ENCODE measurements around the gene CUX1. TPM values are rescaled to one million over a fixed set of nuclear protein-coding genes. Genes with fewer than 3 reads are reported as not detected.

CUX1 gene
- total RNA-seq, 2 experiments from 2014 or later: 35.6 to 38.0 TPM

GRCh38 chr7:102119925-102120324, 302.5 kb downstream of the CUX1 start:
- Histone ChIP-seq H3K9me3 (ENCODE audit: control insufficient read depth in 1 of 2, insufficient read depth in 1 of 2, low read length in 2 of 2) (no peaks in the 10 kb centered on the region), H3K4me3 (ENCODE audit: low read length) (no peak overlapping the region), H3K36me3 (ENCODE audit: insufficient read depth, low read length) (peaks cover 18% of the 10 kb centered on the region), H3K27me3 (ENCODE audit: control insufficient read depth in 1 of 2, insufficient read depth in 2 of 2, low read length in 2 of 2) (no peaks in the 10 kb centered on the region), H3K4me1 (ENCODE audit: insufficient read depth, low read length) (peaks cover 7% of the 10 kb centered on the region), H3K27ac (ENCODE audit: low read depth in 1 of 2, low read length in 2 of 2) (no peak overlapping the region)
- TF ChIP-seq CTCF (IDR thresholded peaks at IDR 0.05): no peak
- no peak for ATAC-seq (ENCODE audit: poor library complexity)
- POLR2A ChIA-PET: no interaction called here
- no peaks in the 10 kb centered on the region for H3K27me3 Mint-ChIP-seq
- no peak overlapping the region for H3K4me3 Mint-ChIP-seq
- H3K36me3 Mint-ChIP-seq (ENCODE audit: low read depth): peaks cover 52% of the 10 kb centered on the region
- intact Hi-C loops (cut with DNase I, micrococcal nuclease): no loop called here
- CTCF ChIA-PET: no interaction called here
- H3K27ac Mint-ChIP-seq: no peak overlapping the region
- no peaks in the 10 kb centered on the region for H3K9me3 Mint-ChIP-seq
- H3K4me1 Mint-ChIP-seq (ENCODE audit: low read depth): peaks cover 8% of the 10 kb centered on the region
- DNase-seq: no peak

GRCh38 chr7:102120666-102121195, 303.3 kb downstream of the CUX1 start:
- POLR2A ChIA-PET: no interaction called here
- ATAC-seq (ENCODE audit: poor library complexity) (no peak), DNase-seq (peak in 1 of 14 experiments; percentile 19)
- Histone ChIP-seq H3K9me3 (ENCODE audit: control insufficient read depth in 1 of 2, insufficient read depth in 1 of 2, low read length in 2 of 2) (no peaks in the 10 kb centered on the region), H3K4me3 (ENCODE audit: low read length) (no peak overlapping the region), H3K4me1 (ENCODE audit: insufficient read depth, low read length) (peaks cover 7% of the 10 kb centered on the region), H3K27me3 (ENCODE audit: control insufficient read depth in 1 of 2, insufficient read depth in 2 of 2, low read length in 2 of 2) (no peaks in the 10 kb centered on the region), H3K27ac (ENCODE audit: low read depth in 1 of 2, low read length in 2 of 2) (no peak overlapping the region), H3K36me3 (ENCODE audit: insufficient read depth, low read length) (peaks cover 16% of the 10 kb centered on the region)
- Mint-ChIP-seq H3K27me3 (no peaks in the 10 kb centered on the region), H3K27ac (no peak overlapping the region), H3K4me3 (no peak overlapping the region), H3K9me3 (no peaks in the 10 kb centered on the region), H3K36me3 (ENCODE audit: low read depth) (peaks cover 44% of the 10 kb centered on the region), H3K4me1 (ENCODE audit: low read depth) (peaks cover 8% of the 10 kb centered on the region)
- CTCF ChIA-PET: no interaction called here
- TF ChIP-seq CTCF (IDR thresholded peaks at IDR 0.05): no peak
- intact Hi-C loops (cut with DNase I, micrococcal nuclease): no loop called here

GRCh38 chr7:102122026-102122425, 304.6 kb downstream of the CUX1 start:
- Mint-ChIP-seq H3K4me3 (no peak overlapping the region), H3K27me3 (no peaks in the 10 kb centered on the region), H3K36me3 (ENCODE audit: low read depth) (peaks cover 31% of the 10 kb centered on the region), H3K9me3 (no peaks in the 10 kb centered on the region), H3K27ac (no peak overlapping the region), H3K4me1 (ENCODE audit: low read depth) (peaks cover 8% of the 10 kb centered on the region)
- no peak for TF ChIP-seq CTCF (IDR thresholded peaks at IDR 0.05)
- Histone ChIP-seq H3K4me3 (ENCODE audit: low read length) (no peak overlapping the region), H3K9me3 (ENCODE audit: control insufficient read depth in 1 of 2, insufficient read depth in 1 of 2, low read length in 2 of 2) (no peaks in the 10 kb centered on the region), H3K27me3 (ENCODE audit: control insufficient read depth in 1 of 2, insufficient read depth in 2 of 2, low read length in 2 of 2) (no peaks in the 10 kb centered on the region), H3K4me1 (ENCODE audit: insufficient read depth, low read length) (peaks cover 7% of the 10 kb centered on the region), H3K36me3 (ENCODE audit: insufficient read depth, low read length) (peaks cover 15% of the 10 kb centered on the region), H3K27ac (ENCODE audit: low read depth in 1 of 2, low read length in 2 of 2) (no peak overlapping the region)
- intact Hi-C loops (cut with DNase I, micrococcal nuclease): no loop called here
- ChIA-PET CTCF (no interaction called here), POLR2A (no interaction called here)
- DNase-seq: peak in 2 of 14 experiments; percentile 16 to 19
- no peak for ATAC-seq (ENCODE audit: poor library complexity)
